GM12891 (cell line): Measurements from ENCODE around the gene TLCD1.

Experiments used
- PAX5 ChIP-seq: IDR thresholded peaks from 2 replicates; pipeline ENCODE4 v1.6.1; 2011; ENCODE audit warnings: low read length, moderate library complexity, mild to moderate bottlenecking; ENCODE audit not compliant: insufficient read depth, severe bottlenecking
- POLR2A ChIP-seq: IDR thresholded peaks from 2 replicates; pipeline ENCODE4 v1.6.1; 2011; ENCODE audit warnings: low read depth, low read length, control low read depth
- POLR2AphosphoS5 ChIP-seq: IDR thresholded peaks from 2 replicates; pipeline ENCODE4 v1.6.1; 2011; ENCODE audit warnings: low read depth, low read length, control low read depth
- POU2F2 ChIP-seq: IDR thresholded peaks from 2 replicates; pipeline ENCODE4 v1.6.1; 2011; ENCODE audit warnings: low read depth, mild to moderate bottlenecking, control low read depth, low read length, moderate library complexity
- SPI1 ChIP-seq: IDR thresholded peaks from 2 replicates; pipeline ENCODE4 v1.6.1; 2011; ENCODE audit warnings: low read depth, low read length, control low read depth
- TAF1 ChIP-seq: IDR thresholded peaks from 2 replicates; pipeline ENCODE4 v1.6.1; 2011; ENCODE audit warnings: low read depth, low read length, control low read depth

DNA sequence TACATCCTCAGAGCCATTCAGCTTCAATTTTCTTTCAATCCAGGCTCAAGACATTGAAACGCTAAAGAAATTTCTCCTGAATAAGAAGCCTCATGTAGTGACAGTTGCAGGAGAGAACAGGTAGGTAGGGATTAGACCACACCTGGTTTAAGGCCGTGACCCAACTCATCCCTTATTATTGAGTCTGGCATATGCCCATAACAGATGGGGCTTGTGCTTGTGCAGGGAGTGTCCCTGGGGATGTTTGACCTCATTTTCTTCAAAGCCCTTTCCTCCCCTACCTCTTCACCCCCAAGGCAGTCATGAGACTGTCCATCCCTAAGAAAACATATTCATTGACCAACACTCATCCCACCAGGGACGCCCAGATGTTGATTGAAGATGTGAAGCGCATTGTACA is 39.7 kb downstream of the TLCD1 start:
- TF ChIP-seq POLR2A, result no peak
- TF ChIP-seq POLR2AphosphoS5, result no peak
- TF ChIP-seq TAF1, result no peak
- TF ChIP-seq SPI1, result no peak
- no peak for TF ChIP-seq POU2F2
- TF ChIP-seq PAX5, result no peak
